ENCODE measurements around the gene CDCP1. TPM values are rescaled to one million over a fixed set of nuclear protein-coding genes. Genes with fewer than 3 reads are reported as not detected.

CDCP1 gene
- total RNA-seq, 4 donors from 2014 or later, result 0.12 to 0.82 (median 0.49) TPM

DNA sequence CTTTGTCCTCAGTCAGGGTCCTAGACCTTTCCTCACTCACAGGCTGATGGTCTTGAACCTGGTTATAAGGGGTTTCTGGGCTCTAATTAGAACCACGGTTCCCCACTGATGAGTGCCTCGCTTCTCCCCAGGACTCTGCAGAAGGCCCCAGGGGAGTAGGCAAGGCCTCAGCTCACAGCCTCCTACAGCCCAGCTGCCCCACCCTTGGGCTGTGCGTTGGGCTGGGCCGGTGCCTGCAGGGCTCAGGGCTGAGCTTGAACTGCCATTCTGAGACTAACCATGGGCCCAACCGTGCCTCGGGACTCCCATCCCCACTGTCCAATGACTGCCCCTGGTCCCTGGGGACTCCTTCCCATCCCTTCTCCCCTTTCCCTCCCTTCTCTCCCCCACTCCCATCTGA is 94.5 kb downstream of the CDCP1 start:
- TF ChIP-seq POLR2A (IDR thresholded peaks at IDR 0.05), result no peak
- TF ChIP-seq, protein P1, sequence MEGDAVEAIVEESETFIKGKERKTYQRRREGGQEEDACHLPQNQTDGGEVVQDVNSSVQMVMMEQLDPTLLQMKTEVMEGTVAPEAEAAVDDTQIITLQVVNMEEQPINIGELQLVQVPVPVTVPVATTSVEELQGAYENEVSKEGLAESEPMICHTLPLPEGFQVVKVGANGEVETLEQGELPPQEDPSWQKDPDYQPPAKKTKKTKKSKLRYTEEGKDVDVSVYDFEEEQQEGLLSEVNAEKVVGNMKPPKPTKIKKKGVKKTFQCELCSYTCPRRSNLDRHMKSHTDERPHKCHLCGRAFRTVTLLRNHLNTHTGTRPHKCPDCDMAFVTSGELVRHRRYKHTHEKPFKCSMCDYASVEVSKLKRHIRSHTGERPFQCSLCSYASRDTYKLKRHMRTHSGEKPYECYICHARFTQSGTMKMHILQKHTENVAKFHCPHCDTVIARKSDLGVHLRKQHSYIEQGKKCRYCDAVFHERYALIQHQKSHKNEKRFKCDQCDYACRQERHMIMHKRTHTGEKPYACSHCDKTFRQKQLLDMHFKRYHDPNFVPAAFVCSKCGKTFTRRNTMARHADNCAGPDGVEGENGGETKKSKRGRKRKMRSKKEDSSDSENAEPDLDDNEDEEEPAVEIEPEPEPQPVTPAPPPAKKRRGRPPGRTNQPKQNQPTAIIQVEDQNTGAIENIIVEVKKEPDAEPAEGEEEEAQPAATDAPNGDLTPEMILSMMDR (IDR thresholded peaks at IDR 0.05 in 4 of 5, conservative IDR thresholded peaks at IDR 0.05 in 1 of 5), result no peak
- Histone ChIP-seq H3K27ac (no peak overlapping the region), H3K27me3 (no peaks in the 10 kb centered on the region), H3K4me1 (peaks cover 20 to 28% of the 10 kb centered on the region in 2 donors), H3K9me3 (no peaks in the 10 kb centered on the region), H3K4me3 (no peak overlapping the region), H3K36me3 (no peaks in the 10 kb centered on the region)
- ATAC-seq, result no peak
- no peak for DNase-seq
- in situ Hi-C loops (cut with MboI; ENCODE audit: low sequenced_read_pairs in 4 of 4) (no loop called here), intact Hi-C loops (cut with DNase I; ENCODE audit: low total_unique reads) (no loop called here)

DNA sequence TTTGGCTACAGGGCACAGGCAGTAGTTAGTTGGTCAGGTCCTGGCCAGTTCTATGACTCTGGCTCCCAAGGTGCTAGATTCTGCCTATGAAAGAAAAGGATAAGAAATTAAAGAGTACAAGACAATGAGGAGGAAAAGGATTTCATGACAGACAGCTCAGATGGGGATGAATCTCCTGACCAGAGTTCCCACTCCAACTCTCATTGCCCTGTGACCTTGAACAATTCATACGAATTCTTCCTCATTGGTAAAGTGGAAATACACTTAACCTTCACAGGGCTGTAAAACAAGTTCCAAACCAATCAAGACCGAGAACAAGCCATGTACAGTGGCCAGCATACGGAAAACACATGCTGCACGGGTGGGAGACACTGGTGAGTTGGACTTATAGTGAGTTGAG is 96.4 kb downstream of the CDCP1 start:
- Histone ChIP-seq H3K4me1 (peaks cover 10 to 13% of the 10 kb centered on the region in 2 donors), H3K36me3 (no peaks in the 10 kb centered on the region), H3K27ac (no peak overlapping the region), H3K4me3 (no peak overlapping the region), H3K27me3 (no peaks in the 10 kb centered on the region), H3K9me3 (no peaks in the 10 kb centered on the region)
- in situ Hi-C loops (cut with MboI; ENCODE audit: low sequenced_read_pairs in 4 of 4) (loop anchor here (10.0 to 25.0 kb wide), 4 partner anchors 437 to 612 kb away; no protein-coding TSS in a partner anchor), intact Hi-C loops (cut with DNase I; ENCODE audit: low total_unique reads) (no loop called here)
- TF ChIP-seq, protein P1 (IDR thresholded peaks at IDR 0.05 in 4 of 5, conservative IDR thresholded peaks at IDR 0.05 in 1 of 5), result no peak
- no peak for TF ChIP-seq POLR2A (IDR thresholded peaks at IDR 0.05)
- ATAC-seq (no peak), DNase-seq (no peak)

DNA sequence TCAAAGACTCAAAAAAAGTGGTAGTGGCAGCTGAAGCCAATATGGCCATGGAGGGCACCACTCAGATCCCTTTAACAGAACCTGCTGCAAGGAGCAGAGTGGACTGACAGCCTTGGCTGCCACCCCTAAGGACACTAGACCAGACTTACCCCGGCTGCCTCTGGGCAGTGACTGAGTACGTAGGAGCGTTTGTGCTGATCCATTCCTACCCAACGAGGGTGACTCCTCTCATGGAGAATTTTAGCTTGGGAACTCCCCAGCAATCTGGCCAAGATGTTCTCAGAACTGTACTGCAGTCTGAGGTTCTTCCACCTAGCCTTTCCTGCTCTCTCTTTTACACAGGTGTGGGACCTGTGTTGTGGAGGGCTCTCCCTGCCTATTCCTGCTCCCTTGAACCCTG is 97.9 kb downstream of the CDCP1 start:
- Histone ChIP-seq H3K4me1 (no peaks in the 10 kb centered on the region), H3K4me3 (no peak overlapping the region), H3K27me3 (no peaks in the 10 kb centered on the region), H3K9me3 (no peaks in the 10 kb centered on the region), H3K36me3 (no peaks in the 10 kb centered on the region), H3K27ac (no peak overlapping the region)
- DNase-seq (no peak), ATAC-seq (peak; percentile 55)
- TF ChIP-seq, protein P1 (IDR thresholded peaks at IDR 0.05 in 4 of 5, conservative IDR thresholded peaks at IDR 0.05 in 1 of 5), result no peak
- TF ChIP-seq POLR2A (IDR thresholded peaks at IDR 0.05), result no peak
- intact Hi-C loops (cut with DNase I; ENCODE audit: low total_unique reads), result no loop called here
- in situ Hi-C loops (cut with MboI; ENCODE audit: low sequenced_read_pairs in 4 of 4), result loop anchor here (10.0 to 25.0 kb wide), 4 partner anchors 439 to 614 kb away; no protein-coding TSS in a partner anchor

DNA sequence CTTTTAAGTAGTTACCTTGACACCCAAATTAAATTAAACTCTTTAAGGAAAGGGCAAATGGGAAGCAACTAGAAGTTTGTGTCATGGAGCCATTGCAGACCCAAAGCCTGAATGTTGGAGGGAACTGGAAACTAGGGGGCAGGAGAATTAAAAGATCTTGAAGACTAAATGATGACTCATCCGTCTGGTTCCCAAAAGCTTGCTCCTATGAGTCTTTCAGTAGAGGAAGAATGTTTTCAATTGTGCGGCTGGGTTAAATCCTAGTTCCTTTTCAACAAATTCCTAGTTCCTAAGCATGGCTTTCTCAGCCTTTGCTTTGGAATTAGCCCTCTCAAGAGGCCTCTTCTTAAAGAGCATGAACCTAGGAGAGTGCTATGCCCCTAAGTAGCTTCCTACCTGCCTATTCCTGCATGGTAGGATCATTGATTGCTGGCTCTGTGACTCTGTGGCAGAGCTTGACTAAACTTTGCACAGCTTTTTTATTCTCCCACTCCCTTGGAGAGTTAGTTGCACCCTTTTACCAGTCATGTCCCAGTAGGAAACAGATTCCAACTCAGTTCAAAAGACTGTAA is 102.4 kb downstream of the CDCP1 start:
- TF ChIP-seq POLR2A (IDR thresholded peaks at IDR 0.05), result no peak
- in situ Hi-C loops (cut with MboI; ENCODE audit: low sequenced_read_pairs in 4 of 4) (loop anchor here (5.0 to 25.0 kb wide), 7 partner anchors 158 to 618 kb away; no protein-coding TSS in a partner anchor), intact Hi-C loops (cut with DNase I; ENCODE audit: low total_unique reads) (no loop called here)
- no peaks in the 10 kb centered on the region for H3K9me3 ChIP-seq
- no peaks in the 10 kb centered on the region for H3K27me3 ChIP-seq
- ATAC-seq, result no peak
- peaks cover 0 to 18% of the 10 kb centered on the region in 2 donors for H3K4me1 ChIP-seq
- no peak for DNase-seq
- no peak overlapping the region for H3K27ac ChIP-seq
- H3K4me3 ChIP-seq, result no peak overlapping the region
- H3K36me3 ChIP-seq, result no peaks in the 10 kb centered on the region

DNA sequence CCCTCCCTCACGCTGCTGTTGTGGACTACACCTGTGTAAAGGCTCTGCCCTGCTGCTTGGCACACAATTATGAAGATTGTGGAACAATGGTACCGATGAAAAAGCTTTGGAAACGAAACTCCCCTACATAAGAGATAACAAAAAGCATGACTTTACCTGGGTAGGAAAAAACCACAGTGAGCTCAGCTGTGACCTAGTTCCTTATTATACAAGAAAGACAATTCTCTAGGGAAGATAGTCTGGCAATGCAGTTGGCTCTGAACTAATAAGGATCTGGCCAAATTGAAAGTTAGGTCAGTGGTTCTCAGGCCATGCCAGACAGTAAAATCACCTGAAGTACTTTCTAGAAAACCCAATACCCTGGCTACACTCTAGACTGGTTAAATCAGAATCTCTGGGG is 104.0 kb downstream of the CDCP1 start:
- DNase-seq (no peak), ATAC-seq (no peak)
- H3K4me3 ChIP-seq, result no peak overlapping the region
- H3K27me3 ChIP-seq, result no peaks in the 10 kb centered on the region
- no peak for TF ChIP-seq POLR2A (IDR thresholded peaks at IDR 0.05)
- TF ChIP-seq, protein P1 (IDR thresholded peaks at IDR 0.05 in 4 of 5, conservative IDR thresholded peaks at IDR 0.05 in 1 of 5), result no peak
- H3K9me3 ChIP-seq, result no peaks in the 10 kb centered on the region
- peaks cover 0 to 18% of the 10 kb centered on the region in 2 donors for H3K4me1 ChIP-seq
- intact Hi-C loops (cut with DNase I; ENCODE audit: low total_unique reads) (no loop called here), in situ Hi-C loops (cut with MboI; ENCODE audit: low sequenced_read_pairs in 4 of 4) (loop anchor here (5.0 to 25.0 kb wide), 7 partner anchors 160 to 620 kb away; no protein-coding TSS in a partner anchor)
- H3K27ac ChIP-seq, result no peak overlapping the region
- no peaks in the 10 kb centered on the region for H3K36me3 ChIP-seq

Data from gastrocnemius medialis (tissue), 4 donors.